ENCODE data around the gene CDC42EP1.
A peak's percentile ranks its signal among the peaks of the same experiment; 100 is the strongest.

Gene CDC42EP1

GRCh38 chr22:37561212-37562048 lies 1.1 kb downstream of the CDC42EP1 start:
- peak; percentile 85 to 93 (median 90) for DNase-seq

DNA sequence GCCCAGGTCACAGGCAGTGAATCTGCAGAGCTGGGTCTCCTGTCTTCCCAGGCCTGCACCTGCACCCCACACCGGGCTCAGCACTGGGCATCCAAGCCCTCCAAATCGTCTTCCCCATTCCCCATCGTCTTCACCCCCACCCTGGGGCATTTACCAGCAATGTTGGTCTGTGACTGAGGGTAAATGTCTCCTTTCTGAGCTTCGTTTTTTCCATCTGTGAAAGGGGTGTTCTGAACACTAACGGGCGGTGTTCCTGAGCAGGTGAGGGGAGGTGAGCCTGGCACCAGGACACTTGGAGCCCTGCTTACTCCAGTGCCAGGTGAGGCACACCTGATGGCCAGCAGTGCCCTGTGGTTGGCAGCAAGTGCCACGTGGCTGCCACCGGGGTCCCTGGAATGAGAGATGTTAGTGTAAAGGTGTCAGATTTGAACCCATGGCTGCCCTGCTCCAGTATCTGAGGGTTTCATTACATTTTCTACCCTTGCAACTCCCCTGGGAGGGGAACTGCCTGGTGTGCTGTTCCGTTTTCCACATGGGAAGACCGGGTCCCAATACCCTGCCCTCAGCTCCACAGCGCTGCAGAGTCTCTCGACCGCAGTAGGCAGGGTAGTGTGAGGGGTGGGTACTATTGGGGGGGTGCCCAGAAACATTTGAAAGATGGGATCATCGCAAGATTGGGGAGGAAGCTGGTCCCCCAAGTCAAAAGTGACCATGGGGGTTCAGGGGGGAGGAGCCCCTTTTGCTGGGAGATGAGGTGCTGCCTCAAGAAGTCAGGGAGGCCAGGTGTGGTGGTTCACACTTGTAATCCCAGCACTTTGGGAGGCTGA lies 2.0 kb downstream of the CDC42EP1 start:
- no peak for DNase-seq

DNA sequence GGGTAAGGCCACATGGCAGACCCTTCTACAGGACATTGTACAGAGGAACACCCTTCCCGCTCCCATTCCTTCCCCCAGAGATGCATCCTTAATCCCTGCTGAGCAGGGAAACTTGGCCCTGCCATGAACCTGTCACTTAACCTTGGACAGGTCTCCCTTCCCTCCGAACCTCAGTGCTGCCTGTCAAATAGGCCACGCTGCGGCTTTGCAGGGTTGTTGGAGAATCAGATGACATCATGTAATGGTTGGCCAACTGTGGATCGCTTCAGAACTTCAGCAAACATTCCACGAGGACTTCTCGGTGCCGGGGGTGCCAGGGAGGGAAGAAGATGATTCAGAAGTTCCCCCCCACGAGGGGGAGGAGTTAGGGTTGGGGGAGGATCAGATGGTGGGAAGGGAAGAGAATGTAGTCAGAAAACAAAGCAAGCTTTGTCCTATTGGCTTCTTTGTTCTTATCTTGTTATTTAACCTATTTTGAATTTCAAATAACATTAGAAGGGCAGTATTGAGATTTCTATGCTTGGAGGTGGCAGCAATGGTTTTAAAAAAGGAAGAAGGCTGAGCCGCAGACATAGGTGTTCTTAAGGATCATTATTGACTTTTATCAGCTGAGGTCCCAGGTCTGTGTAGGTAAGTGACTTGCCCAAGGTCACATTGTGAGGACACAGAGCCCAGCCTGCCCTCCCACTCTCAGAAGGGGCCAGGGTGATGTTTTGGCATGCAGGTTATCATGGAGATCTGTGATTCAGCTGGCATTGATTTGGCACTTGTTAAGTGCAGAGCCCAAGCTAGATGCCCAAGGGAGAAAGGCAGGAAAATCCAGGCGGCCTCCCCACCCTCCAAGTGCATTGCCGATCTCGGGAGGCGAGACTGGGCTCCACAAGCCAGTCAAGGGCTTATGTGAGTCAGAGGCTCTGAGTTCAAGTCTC lies 3.1 kb downstream of the CDC42EP1 start:
- DNase-seq: peak; percentile 73 to 90 (median 82)

DNA sequence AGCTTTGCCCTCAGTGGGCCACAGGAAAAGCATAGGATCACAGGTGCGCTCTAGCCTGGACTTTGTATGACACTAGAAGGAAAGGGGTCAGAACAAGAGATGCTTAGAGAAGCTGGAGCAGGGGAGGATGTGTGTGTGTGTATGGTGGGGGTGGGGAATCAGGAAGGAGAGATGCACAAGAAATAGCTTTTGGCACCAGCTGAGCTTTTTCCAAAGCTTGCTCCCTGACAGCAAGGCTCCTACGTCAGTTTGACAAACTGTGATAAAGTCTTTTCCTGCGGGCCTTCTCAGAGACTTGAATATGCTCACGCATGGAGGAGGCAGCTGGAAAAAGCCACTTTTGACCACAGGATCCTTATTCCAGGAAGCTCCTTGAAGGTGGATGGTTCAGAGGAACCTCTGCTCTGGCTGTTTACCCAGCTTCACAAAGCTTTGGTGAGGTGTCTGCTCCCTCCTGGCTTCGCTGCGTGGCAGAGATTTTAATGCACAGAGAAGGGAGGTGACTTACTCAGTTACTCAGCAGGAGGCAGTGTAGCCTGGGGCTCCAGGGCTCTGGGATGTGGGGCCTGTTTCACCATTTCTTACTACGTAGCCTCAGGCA lies 3.9 kb downstream of the CDC42EP1 start:
- no peak for DNase-seq

DNA sequence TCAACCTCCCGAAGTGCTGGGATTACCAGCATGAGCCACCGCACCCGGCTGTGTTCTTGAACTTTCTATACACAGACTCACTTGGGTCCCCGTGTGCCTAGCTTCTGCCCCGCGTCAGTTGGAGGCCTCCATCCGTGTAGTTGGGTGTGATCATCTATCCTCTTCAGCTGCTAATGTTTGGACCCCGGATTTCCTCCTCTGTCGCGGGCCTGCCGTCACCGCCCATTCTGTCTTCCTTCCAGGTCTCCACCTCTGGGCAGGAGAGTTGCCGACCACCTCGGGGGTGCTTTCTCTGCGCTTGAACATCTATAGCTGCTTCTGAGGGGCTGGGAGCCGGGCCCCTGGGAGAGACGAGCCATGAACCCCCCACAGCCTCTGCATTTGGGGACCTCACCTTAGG lies 5.5 kb downstream of the CDC42EP1 start:
- DNase-seq: no peak

GRCh38 chr22:37566329-37566837 lies 6.1 kb downstream of the CDC42EP1 start:
- peak; percentile 90 to 94 (median 92) for DNase-seq

DNA sequence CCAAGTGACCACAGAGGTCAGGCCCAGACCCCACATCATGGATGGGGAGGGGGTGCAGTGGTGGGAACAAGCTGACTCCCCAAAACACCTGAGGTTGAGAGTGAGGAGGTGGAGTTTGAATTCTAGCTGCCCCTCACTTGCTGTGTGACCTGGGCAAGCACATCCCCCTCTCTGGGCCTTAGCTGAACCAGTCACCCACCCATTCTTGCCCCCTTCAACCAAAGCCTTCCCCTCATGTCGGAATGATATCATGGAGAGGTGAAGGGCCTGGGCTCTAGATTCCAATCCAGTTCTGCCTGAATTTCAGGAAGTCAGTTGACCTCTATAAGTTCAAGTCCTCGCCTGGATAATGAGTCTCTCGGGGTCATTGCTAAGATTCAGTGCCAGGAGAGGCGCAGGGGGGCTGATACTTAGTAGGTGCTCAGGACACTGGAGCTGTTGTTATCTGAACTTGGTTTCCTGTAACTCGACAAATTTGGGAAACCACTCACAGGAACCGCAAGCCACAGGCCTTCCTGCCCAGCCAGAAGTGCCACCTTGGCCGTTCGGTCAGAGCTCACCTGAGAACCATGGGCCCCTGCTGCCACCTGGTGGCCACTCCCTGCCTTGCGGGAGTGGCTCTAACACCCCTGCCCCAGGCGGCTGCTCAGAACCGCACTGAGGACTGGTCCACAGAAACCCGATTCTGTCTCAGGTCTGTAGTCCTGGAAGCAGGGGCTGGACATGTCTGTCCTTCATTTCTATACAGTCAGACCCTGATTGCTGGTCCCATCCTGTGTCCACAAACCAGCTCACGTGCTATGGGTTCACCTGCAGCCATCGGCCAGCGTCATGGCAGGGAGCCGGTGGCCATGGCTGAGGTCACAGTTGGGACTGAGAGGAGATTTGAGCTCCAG lies 6.9 kb downstream of the CDC42EP1 start:
- DNase-seq: peak; percentile 75 to 89 (median 78)

DNA sequence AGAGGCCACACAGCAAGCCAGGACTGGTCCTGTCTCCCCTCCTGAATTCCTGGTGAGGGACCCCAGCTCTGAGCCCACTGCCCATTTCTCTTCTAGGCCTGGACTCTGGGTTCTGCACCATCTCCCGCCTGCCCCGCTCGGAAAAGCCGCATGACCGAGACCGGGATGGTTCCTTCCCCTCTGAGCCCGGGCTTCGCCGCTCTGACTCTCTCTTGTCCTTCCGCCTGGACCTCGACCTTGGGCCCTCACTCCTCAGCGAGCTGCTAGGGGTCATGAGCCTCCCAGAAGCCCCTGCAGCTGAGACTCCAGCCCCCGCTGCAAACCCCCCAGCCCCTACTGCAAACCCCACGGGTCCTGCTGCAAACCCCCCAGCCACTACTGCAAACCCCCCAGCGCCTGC lies 7.7 kb downstream of the CDC42EP1 start:
- DNase-seq: no peak

DNA sequence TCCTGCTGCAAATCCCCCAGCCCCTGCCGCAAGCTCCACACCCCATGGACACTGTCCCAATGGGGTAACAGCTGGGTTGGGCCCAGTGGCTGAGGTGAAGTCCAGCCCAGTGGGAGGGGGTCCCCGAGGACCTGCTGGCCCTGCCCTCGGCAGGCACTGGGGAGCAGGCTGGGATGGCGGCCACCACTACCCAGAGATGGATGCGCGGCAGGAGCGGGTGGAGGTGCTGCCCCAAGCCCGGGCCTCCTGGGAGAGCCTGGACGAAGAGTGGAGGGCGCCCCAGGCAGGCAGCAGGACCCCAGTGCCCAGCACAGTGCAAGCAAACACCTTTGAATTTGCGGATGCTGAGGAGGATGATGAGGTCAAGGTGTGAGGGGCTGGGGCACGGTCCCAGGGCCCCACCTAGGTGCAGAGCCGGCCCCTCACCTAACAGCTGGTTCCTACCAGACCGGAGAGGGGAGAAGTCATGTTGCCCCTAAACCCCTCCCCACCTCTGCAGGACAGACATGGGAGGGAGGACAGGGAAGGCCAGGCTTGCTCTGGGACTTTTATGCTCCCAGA lies 8.2 kb downstream of the CDC42EP1 start:
- DNase-seq: no peak

DNA sequence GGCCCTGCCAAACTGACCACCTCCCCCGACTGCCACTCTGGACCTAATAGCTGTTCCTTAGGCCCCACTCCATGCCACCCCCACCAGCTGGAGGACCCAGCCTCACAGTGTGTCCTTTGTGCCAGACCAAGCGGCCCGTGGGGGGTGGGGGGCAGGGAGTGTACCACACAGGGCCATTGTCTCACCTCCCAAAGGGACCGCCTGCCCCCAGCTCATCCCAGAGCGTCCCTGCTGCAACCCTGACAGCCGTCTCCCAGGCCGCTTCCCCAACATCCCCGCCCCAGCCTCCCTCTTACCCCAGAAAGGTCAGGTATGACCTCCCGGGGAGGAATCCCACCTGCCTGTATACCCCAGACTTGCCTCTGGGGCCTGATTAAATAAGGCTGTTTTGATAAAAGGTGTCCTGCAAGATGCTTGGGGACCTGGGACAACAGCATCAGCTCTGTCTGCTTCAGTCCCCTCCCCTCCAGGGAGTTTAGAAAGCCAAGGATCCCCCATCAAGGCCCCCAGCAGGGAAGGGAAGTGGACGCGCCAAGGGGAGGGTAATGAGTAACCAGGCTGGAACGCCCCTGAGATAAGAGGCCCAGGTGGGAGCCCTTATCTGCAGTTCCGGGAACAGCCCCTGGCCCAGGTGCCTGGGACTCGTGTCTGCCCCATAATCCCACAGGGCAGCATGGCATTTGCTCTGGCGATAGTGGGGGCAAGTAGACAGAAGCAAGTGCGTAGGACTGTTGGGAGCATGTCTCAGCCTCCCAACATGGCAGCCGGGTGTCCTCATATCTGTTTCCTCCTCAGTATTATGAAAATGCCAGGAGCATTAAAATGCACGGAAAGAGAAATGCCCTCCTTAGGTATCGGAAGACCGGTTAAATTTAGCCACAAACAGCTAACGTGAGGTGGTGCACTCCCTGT lies 9.0 kb downstream of the CDC42EP1 start:
- DNase-seq: no peak

DNA sequence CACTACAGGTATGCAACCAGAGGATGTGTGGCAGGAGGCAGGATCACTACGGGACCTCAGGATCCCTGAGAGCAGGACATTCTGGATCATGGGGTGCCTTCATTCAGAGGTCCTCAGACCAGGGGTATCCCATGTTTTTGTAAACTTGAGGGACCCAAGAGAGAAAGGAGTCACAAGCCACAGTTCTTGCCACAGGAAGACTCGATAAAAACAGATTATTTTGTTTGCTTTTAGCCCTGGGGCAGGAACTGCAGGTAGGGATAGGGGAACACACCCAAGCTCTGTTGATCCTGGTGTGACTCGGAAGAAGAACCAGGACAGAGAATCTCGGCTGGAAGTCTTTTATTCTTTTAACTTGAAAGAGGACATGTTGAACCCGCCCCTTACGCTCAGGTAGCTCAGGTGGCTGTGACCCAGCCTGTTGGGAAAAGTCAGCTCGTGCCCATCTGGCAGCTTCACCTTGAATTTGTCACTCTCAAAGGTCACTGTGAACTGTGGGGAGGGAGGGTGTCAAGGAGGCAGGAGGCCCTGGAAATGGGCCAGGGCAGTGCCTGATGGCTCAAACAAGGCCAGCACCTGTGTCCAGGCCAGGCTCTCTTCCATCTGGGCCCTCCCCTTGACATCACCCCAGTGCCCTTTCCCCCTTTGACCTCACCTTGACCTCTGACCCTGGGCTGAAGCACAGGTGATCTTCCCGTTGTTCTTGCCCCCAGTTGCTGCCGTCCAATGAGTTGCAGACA lies 9.8 kb downstream of the CDC42EP1 start:
- no peak for DNase-seq

DNA sequence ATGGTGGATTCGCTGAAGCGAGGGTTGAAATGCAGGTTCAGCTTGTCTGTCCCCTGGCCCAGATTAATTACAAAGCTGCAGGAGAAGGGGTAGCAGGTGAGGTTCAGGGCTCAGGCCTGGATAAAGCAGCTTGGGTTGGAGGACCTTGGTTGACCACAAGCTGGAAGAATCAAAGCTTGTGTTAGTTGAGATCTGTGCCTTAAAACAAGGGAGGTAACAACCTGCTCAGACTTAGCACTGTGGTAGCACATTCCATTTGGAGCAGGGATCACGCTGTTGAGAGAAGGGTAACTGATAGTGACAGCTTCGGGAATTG lies 10.3 kb downstream of the CDC42EP1 start:
- no peak for DNase-seq

DNA sequence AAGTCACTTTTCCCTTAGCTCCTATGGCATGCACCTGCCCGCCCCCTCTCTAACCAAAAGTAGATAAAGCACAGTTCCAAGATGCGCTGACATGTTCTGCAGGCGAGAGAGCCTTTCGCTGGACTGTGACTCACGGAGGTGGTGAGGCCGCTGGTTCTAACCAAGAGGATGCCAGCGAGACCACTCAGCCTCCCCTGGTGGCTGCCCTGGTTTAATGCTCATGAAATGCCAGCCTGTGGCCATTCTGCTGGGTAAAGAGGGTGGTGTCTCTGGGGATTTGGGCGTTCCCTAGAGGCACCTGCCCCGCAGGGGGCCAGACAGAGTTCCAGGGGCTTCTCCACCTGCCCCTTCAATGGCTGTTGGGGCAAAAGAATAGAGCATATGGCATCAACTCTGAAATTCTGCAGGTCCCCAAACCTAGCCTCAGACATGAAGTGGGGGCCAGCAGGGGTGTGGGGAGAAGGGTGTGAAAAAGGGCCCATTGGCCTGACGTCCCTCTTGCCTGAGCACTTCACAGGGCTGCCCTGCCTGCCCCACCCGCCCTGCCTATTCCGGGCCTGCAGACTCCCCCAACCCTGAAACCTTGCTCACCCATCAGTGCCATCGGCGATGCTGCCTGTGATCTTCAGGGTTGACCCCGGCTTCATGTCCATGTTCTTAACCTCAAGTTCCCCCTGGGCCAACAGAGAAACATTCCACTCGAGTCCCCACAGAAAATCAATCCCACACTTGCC lies 11.1 kb downstream of the CDC42EP1 start:
- no peak for DNase-seq

DNA sequence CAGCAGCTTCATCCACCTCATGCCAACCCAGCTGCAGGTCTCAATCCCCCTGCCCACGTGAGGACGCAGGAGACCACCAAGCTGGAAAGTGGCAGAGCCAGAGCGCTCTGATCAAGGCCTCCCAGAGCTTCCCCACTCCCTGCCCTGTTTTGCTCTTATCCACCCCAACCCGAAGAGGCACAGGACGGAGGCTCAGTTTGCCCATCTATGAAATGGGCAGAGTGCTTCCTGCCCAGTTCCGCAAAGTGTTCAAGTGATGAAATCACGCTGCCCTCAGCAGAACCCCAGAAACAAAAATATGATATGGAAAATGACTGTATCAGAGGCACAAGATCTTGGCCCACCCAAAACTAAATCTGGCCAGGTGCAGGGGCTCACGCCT lies 11.7 kb downstream of the CDC42EP1 start:
- no peak for DNase-seq

DNA sequence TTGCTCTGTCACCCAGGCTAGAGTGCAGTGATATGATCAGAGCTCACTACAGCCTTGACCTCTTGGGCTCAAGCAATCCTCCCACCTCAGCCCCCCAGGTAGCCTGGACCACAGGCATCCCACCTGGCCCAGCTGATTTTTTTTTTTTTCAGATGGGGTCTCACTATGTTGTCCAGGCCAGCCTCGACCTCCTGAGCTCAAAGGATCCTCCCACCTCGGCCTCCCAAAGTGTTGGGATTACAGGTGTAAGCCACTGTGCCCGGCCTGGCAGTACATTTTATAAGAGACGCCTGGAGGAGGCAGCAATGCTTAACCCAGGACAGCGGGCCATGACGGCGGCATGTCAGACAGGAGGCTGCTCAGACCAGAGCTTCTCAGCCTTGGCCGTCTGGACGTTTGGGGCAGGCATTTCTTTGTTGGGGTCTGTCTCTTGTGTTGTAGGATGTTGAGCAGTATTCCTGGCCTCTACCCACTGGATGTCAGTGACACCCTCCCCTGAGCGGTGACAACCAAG lies 15.3 kb downstream of the CDC42EP1 start:
- no peak for DNase-seq

DNA sequence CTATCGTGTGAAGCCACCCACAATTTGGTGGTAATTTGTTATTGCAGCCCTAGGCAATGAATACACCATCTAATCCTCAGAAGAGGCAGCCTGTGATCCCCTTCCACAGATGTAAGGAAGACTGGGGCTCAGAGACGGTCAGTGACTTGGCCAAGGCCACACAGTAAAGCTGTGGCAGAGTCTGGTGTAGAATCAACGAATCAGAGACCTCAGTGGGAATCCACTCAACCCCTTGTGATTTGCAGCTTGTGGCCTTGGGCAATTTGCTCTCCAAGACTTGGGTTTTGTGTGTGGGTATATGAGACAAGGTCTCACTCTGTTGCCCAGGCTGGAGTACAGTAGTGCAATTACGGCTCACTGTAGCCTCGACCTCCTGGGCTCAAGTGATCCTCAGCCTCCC lies 17.7 kb downstream of the CDC42EP1 start:
- peak; percentile 38 to 55 (median 44) for DNase-seq

GRCh38 chr22:37581504-37581903 lies 21.2 kb downstream of the CDC42EP1 start:
- DNase-seq: peak; percentile 43 to 60 (median 56)

DNA sequence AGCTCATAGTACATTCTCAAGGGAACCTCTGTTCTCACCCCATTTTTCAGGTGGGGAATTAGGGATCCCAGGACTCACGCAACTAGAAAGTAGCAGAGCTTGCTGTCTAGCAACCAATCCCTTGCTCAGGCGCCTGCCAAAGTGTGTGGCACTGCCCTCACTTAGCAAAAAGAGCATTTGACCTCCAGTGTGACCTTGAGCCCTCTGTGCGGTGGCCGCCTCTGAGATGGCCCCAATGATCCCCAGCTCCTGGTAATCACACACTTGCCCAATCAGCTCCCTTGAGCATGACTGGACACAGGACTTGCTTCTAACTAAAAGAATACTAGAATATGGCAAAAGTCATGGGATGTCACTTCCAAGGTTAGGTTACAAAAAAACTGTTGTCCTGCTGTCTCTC lies 22.2 kb downstream of the CDC42EP1 start:
- no peak for DNase-seq

All from suppressor macrophage treated with lipopolysaccharide for 1 hour (primary cell).